Subcutaneous adipose tissue (tissue), 4 donors: ENCODE results near the gene CEACAM21. TPM values are rescaled to one million over a fixed set of nuclear protein-coding genes. Genes with fewer than 3 reads are reported as not detected.

Source experiments
- CTCF ChIP-seq: fragments of 450-650 bp; IDR thresholded peaks from one replicate; pipeline ENCODE4 v1.5.1; 2016; ENCODE audit warnings: low read depth, mild to moderate bottlenecking, control low read depth, antibody characterized with exemption, moderate library complexity
- total RNA-seq, 4 donors: library from RNA; depleted of rRNA; stranded (reverse); fragments of >200 nt; gene quantifications; one replicate each; pipeline ENCODE4 v1.1.0, GENCODE V29; 2016

CEACAM21 gene
- total RNA-seq, 4 donors from 2014 or later, result 1.1 to 3.1 TPM; not detected in 2

GRCh38 chr19:41621654-41622053 lies 45.7 kb downstream of the CEACAM21 start:
- no peak for TF ChIP-seq CTCF

- TF ChIP-seq CTCF, result no peak
Measured at GRCh38 chr19:41623360-41623759, 47.4 kb downstream of the CEACAM21 start.

- no peak for TF ChIP-seq CTCF
Measured at GRCh38 chr19:41624515-41624914, 48.5 kb downstream of the CEACAM21 start.

- TF ChIP-seq CTCF, result no peak
Measured at GRCh38 chr19:41624937-41625336, 49.0 kb downstream of the CEACAM21 start.

GRCh38 chr19:41626278-41626677 lies 50.3 kb downstream of the CEACAM21 start:
- no peak for TF ChIP-seq CTCF

- no peak for TF ChIP-seq CTCF
Measured at GRCh38 chr19:41626877-41627276, 50.9 kb downstream of the CEACAM21 start, which contains the start of gene CEACAM4. TSS of gene CEACAM4 (minus strand) at chr19:41627074. CDS start at chr19:41626963, 111 bp downstream.

GRCh38 chr19:41627966-41628675 lies 52.2 kb downstream of the CEACAM21 start:
- TF ChIP-seq CTCF, result no peak

Other genes starting within 250 kb of the CEACAM21 start
- gene TGFB1, start 222.2 kb upstream of the CEACAM21 start, total RNA-seq, result 10 to 100 TPM; 12.4 to 29.1 (median 21.4) TPM
- gene B9D2, start 212.0 kb upstream of the CEACAM21 start, total RNA-seq, result 1 to 10 TPM; 1.6 to 4.8 (median 3.1) TPM
- 10 to 100 TPM in 3 of 4 donors, 1 to 10 TPM in 1; 3.3 to 22.7 (median 17.4) TPM for gene TMEM91, start 199.6 kb upstream of the CEACAM21 start, total RNA-seq
- gene EXOSC5, start 178.8 kb upstream of the CEACAM21 start, total RNA-seq, result 10 to 100 TPM; 10.9 to 20.5 (median 17.1) TPM
- gene BCKDHA, start 178.3 kb upstream of the CEACAM21 start, total RNA-seq, result 10 to 100 TPM; 27.9 to 59.2 (median 39.1) TPM
- 10 to 100 TPM in 1 of 4 donors, 1 to 10 TPM in 1, under 1 TPM in 2; 0.49 to 12.6 (median 1.9) TPM for gene B3GNT8, start 148.8 kb upstream of the CEACAM21 start, total RNA-seq
- 10 to 100 TPM; 19.9 to 33.9 (median 24.7) TPM for gene DMAC2, start 136.3 kb upstream of the CEACAM21 start, total RNA-seq
- gene ERICH4, start 133.0 kb upstream of the CEACAM21 start, total RNA-seq, result not detected
- gene CEACAM4, start 50.9 kb downstream of the CEACAM21 start, total RNA-seq, result 1 to 10 TPM in 3 of 4 donors, not detected in 1; 1.9 to 3.6 (median 2.6) TPM
- 1 to 10 TPM in 1 of 4 donors, not detected in 3; 1.3 TPM for gene CEACAM7, start 112.1 kb downstream of the CEACAM21 start, total RNA-seq
- 1 to 10 TPM in 1 of 4 donors, under 1 TPM in 1, not detected in 2; 0.17 to 1.6 TPM for gene CEACAM5, start 132.5 kb downstream of the CEACAM21 start, total RNA-seq
- not detected for gene CEACAM6, start 179.4 kb downstream of the CEACAM21 start, total RNA-seq
- gene CEACAM3, start 220.4 kb downstream of the CEACAM21 start, total RNA-seq, result under 1 TPM in 1 of 4 donors, not detected in 3; 0.68 TPM